ENCODE measurements around the gene NFIX. TPM values are rescaled to one million over a fixed set of nuclear protein-coding genes. Genes with fewer than 3 reads are reported as not detected.

Gene NFIX
- total RNA-seq, 1 donor from 2014 or later, result not detected

- no peak for DNase-seq (ENCODE audit: low read depth)
- no peak for TF ChIP-seq CTCF (conservative IDR thresholded peaks at IDR 0.05; ENCODE audit: low read depth, low read length)
- no peak overlapping the region for H3K4me3 ChIP-seq (ENCODE audit: low read depth, low read length)
These were observed 15.0 kb downstream of the NFIX start for GRCh38 chr19:13010038-13010991.

- no peak overlapping the region for H3K4me3 ChIP-seq (ENCODE audit: low read depth, low read length)
- DNase-seq (ENCODE audit: low read depth), result no peak
- TF ChIP-seq CTCF (conservative IDR thresholded peaks at IDR 0.05; ENCODE audit: low read depth, low read length), result no peak
These were observed 15.8 kb downstream of the NFIX start for GRCh38 chr19:13010992-13011652.

GRCh38 chr19:13011653-13012389 lies 16.5 kb downstream of the NFIX start:
- DNase-seq (ENCODE audit: low read depth), result no peak
- no peak overlapping the region for H3K4me3 ChIP-seq (ENCODE audit: low read depth, low read length)
- TF ChIP-seq CTCF (conservative IDR thresholded peaks at IDR 0.05; ENCODE audit: low read depth, low read length), result no peak

GRCh38 chr19:13012390-13012689 lies 17.1 kb downstream of the NFIX start:
- peak overlapping the region; percentile 54 for H3K4me3 ChIP-seq (ENCODE audit: low read depth, low read length)

GRCh38 chr19:13012690-13013608 lies 17.7 kb downstream of the NFIX start:
- TF ChIP-seq CTCF (conservative IDR thresholded peaks at IDR 0.05; ENCODE audit: low read depth, low read length), result no peak
- DNase-seq (ENCODE audit: low read depth), result no peak
- peak overlapping the region; percentile 54 for H3K4me3 ChIP-seq (ENCODE audit: low read depth, low read length)

More at GRCh38 chr19:13012390-13012689, 17.1 kb downstream of the NFIX start:
- TF ChIP-seq CTCF (conservative IDR thresholded peaks at IDR 0.05; ENCODE audit: low read depth, low read length), result no peak
- DNase-seq (ENCODE audit: low read depth), result no peak

GRCh38 chr19:13013649-13014048 lies 18.4 kb downstream of the NFIX start:
- no peak for DNase-seq (ENCODE audit: low read depth)
- peak overlapping the region; percentile 54 for H3K4me3 ChIP-seq (ENCODE audit: low read depth, low read length)

More at GRCh38 chr19:13013649-13014048, 18.4 kb downstream of the NFIX start:
- no peak for TF ChIP-seq CTCF (conservative IDR thresholded peaks at IDR 0.05; ENCODE audit: low read depth, low read length)
